ENCODE results near the gene ARHGEF12.

ARHGEF12 gene

DNA sequence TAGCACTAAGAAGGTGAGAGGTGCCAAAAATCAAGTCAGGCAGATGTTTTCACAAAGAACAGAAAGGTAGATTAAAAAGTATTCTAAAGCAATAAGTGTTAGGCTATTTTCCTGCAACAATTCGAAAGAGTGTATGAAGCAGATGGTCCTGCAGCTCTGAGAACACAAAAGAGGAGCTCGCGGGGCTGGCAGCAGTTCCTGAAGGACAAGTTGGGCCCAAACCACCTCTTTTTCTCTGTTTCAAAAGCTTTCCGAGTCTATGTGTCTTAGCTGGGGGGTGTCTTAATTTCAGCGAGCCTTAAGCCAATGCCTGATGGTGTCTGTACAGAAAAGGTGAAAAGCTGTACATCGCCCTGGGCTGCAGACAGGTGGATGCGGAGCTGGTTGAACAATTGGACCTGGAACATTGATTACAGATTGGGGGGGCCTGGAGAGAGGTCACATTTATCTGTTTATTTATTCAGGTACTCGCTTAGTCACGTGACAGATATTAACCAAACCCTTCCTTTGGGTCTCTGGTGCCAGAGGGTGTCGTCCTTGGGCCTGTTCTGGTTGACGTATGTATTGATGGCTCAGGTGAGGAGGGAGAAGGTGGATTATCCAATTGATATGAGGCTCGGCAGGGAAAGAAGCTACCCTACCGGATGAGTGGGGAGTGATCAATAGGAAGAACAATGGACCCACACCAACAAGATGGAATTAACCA lies 200.0 kb downstream of the ARHGEF12 start:
- no peak for DNase-seq (ENCODE audit: low read depth)
- no peak overlapping the region for H3K4me3 ChIP-seq (ENCODE audit: low read depth, low read length)
- no peak for TF ChIP-seq CTCF (IDR thresholded peaks at IDR 0.05; ENCODE audit: low read depth, low read length, missing control alignments)

- no peak for TF ChIP-seq CTCF (IDR thresholded peaks at IDR 0.05; ENCODE audit: low read depth, low read length, missing control alignments)
- no peak for DNase-seq (ENCODE audit: low read depth)
- no peak overlapping the region for H3K4me3 ChIP-seq (ENCODE audit: low read depth, low read length)
Observed at GRCh38 chr11:120536797-120537169, 200.6 kb downstream of the ARHGEF12 start.

- TF ChIP-seq CTCF (IDR thresholded peaks at IDR 0.05; ENCODE audit: low read depth, low read length, missing control alignments), result no peak
- no peak overlapping the region for H3K4me3 ChIP-seq (ENCODE audit: low read depth, low read length)
- DNase-seq (ENCODE audit: low read depth), result no peak
Observed at GRCh38 chr11:120537996-120538395, 201.8 kb downstream of the ARHGEF12 start.

GRCh38 chr11:120538707-120539106 lies 202.5 kb downstream of the ARHGEF12 start:
- DNase-seq (ENCODE audit: low read depth), result no peak
- no peak for TF ChIP-seq CTCF (IDR thresholded peaks at IDR 0.05; ENCODE audit: low read depth, low read length, missing control alignments)
- no peak overlapping the region for H3K4me3 ChIP-seq (ENCODE audit: low read depth, low read length)
